ENCODE results near the gene ICAM2. TPM values are rescaled to one million over a fixed set of nuclear protein-coding genes. Genes with fewer than 3 reads are reported as not detected.

The ICAM2 gene
- total RNA-seq, 3 donors from 2014 or later = 6.9 to 14.2 (median 10.3) TPM

- Histone ChIP-seq H3K4me1 (ENCODE audit: low read depth) (peaks cover 3% of the 10 kb centered on the region), H3K4me3 (no peak overlapping the region), H3K9me3 (no peaks in the 10 kb centered on the region), H3K36me3 (ENCODE audit: low read depth) (no peaks in the 10 kb centered on the region)
- no peak for TF ChIP-seq CTCF (IDR thresholded peaks at IDR 0.05)
- no peak for DNase-seq
- intact Hi-C loops (cut with DNase I, micrococcal nuclease) = no loop called here
- no peak for ATAC-seq
These were observed 18.1 kb upstream of the ICAM2 start for GRCh38 chr17:64038331-64039105.

GRCh38 chr17:64037802-64038201 is 17.4 kb upstream of the ICAM2 start:
- ATAC-seq = no peak
- DNase-seq = no peak
- no peak for TF ChIP-seq CTCF (IDR thresholded peaks at IDR 0.05)
- Histone ChIP-seq H3K9me3 (no peaks in the 10 kb centered on the region), H3K4me3 (no peak overlapping the region), H3K4me1 (ENCODE audit: low read depth) (peaks cover 3% of the 10 kb centered on the region), H3K36me3 (ENCODE audit: low read depth) (no peaks in the 10 kb centered on the region)
- intact Hi-C loops (cut with DNase I, micrococcal nuclease) = no loop called here

GRCh38 chr17:64037180-64037579 is 16.7 kb upstream of the ICAM2 start:
- H3K9me3 ChIP-seq = no peaks in the 10 kb centered on the region
- TF ChIP-seq CTCF (IDR thresholded peaks at IDR 0.05) = no peak
- intact Hi-C loops (cut with DNase I, micrococcal nuclease) = no loop called here
- ATAC-seq (no peak), DNase-seq (no peak)
- no peaks in the 10 kb centered on the region for H3K36me3 ChIP-seq (ENCODE audit: low read depth)
- no peak overlapping the region for H3K4me3 ChIP-seq
- peaks cover 3% of the 10 kb centered on the region for H3K4me1 ChIP-seq (ENCODE audit: low read depth)

- no peak for TF ChIP-seq CTCF (IDR thresholded peaks at IDR 0.05)
- Histone ChIP-seq H3K36me3 (ENCODE audit: low read depth) (no peaks in the 10 kb centered on the region), H3K4me3 (no peak overlapping the region), H3K4me1 (ENCODE audit: low read depth) (peaks cover 3% of the 10 kb centered on the region), H3K9me3 (no peaks in the 10 kb centered on the region)
- DNase-seq (no peak), ATAC-seq (no peak)
- intact Hi-C loops (cut with DNase I, micrococcal nuclease) = no loop called here
These were observed 15.9 kb upstream of the ICAM2 start for GRCh38 chr17:64036198-64036922.

- ATAC-seq (no peak), DNase-seq (no peak)
- Histone ChIP-seq H3K4me1 (ENCODE audit: low read depth) (no peaks in the 10 kb centered on the region), H3K4me3 (no peak overlapping the region), H3K9me3 (no peaks in the 10 kb centered on the region), H3K36me3 (ENCODE audit: low read depth) (no peaks in the 10 kb centered on the region)
- no peak for TF ChIP-seq CTCF (IDR thresholded peaks at IDR 0.05)
- intact Hi-C loops (cut with DNase I, micrococcal nuclease) = no loop called here
These were observed 11.6 kb upstream of the ICAM2 start for GRCh38 chr17:64032081-64032480.
